ENCODE measurements around the gene NFASC. TPM values are rescaled to one million over a fixed set of nuclear protein-coding genes. Genes with fewer than 3 reads are reported as not detected.

NFASC gene
- total RNA-seq, 1 experiment from 2014 or later: not detected

GRCh38 chr1:205041998-205042910, 171.6 kb downstream of the NFASC start:
- peaks cover 99% of the 10 kb centered on the region for H3K27me3 Mint-ChIP-seq (ENCODE audit: unreplicated experiment)
- CTCF ChIA-PET: no interaction called here

GRCh38 chr1:205042911-205043806, 172.5 kb downstream of the NFASC start, which contains the start of gene CNTN2:
Gene CNTN2 (plus strand): TSS chr1:205043212. CDS start chr1:205053186, 9,974 bp downstream.
- TF ChIP-seq CTCF (IDR thresholded peaks at IDR 0.05; ENCODE audit: unreplicated experiment): no peak
- intact Hi-C loops (cut with micrococcal nuclease; ENCODE audit: unreplicated experiment): no loop called here
- no peaks in the 10 kb centered on the region for H3K36me3 Mint-ChIP-seq (ENCODE audit: insufficient read depth, unreplicated experiment)

More at GRCh38 chr1:205041998-205042910, 171.6 kb downstream of the NFASC start:
- Mint-ChIP-seq H3K9me3 (ENCODE audit: low read depth, unreplicated experiment) (no peaks in the 10 kb centered on the region), H3K4me1 (ENCODE audit: low read depth, unreplicated experiment) (no peaks in the 10 kb centered on the region), H3K4me3 (ENCODE audit: low read depth, unreplicated experiment) (no peak overlapping the region), H3K27ac (ENCODE audit: unreplicated experiment) (no peak overlapping the region), H3K36me3 (ENCODE audit: insufficient read depth, unreplicated experiment) (no peaks in the 10 kb centered on the region)
- no TSS peak for BruUV-seq (replicated peaks)
- DNase-seq: no peak
- intact Hi-C loops (cut with micrococcal nuclease; ENCODE audit: unreplicated experiment): no loop called here
- no peak for TF ChIP-seq CTCF (IDR thresholded peaks at IDR 0.05; ENCODE audit: unreplicated experiment)

GRCh38 chr1:205043866-205044265, 173.2 kb downstream of the NFASC start:
- no TSS peak for BruUV-seq (replicated peaks)
- Mint-ChIP-seq H3K4me3 (ENCODE audit: low read depth, unreplicated experiment) (no peak overlapping the region), H3K36me3 (ENCODE audit: insufficient read depth, unreplicated experiment) (no peaks in the 10 kb centered on the region), H3K27me3 (ENCODE audit: unreplicated experiment) (peaks cover 99% of the 10 kb centered on the region), H3K4me1 (ENCODE audit: low read depth, unreplicated experiment) (no peaks in the 10 kb centered on the region), H3K9me3 (ENCODE audit: low read depth, unreplicated experiment) (no peaks in the 10 kb centered on the region), H3K27ac (ENCODE audit: unreplicated experiment) (no peak overlapping the region)
- DNase-seq: no peak
- intact Hi-C loops (cut with micrococcal nuclease; ENCODE audit: unreplicated experiment): no loop called here
- no peak for TF ChIP-seq CTCF (IDR thresholded peaks at IDR 0.05; ENCODE audit: unreplicated experiment)
- CTCF ChIA-PET: interaction anchor here (0.6 kb wide), 1 partner anchor 212 kb away, joined by 4 read pairs; no protein-coding TSS in a partner anchor

More at GRCh38 chr1:205042911-205043806, 172.5 kb downstream of the NFASC start, which contains the start of gene CNTN2:
- no peak within 1 kb of the TSS for H3K4me3 Mint-ChIP-seq (ENCODE audit: low read depth, unreplicated experiment)
- H3K27me3 Mint-ChIP-seq (ENCODE audit: unreplicated experiment): peaks cover 99% of the 10 kb centered on the region
- no TSS peak for BruUV-seq (replicated peaks)
- H3K9me3 Mint-ChIP-seq (ENCODE audit: low read depth, unreplicated experiment): no peaks in the 10 kb centered on the region
- no peak within 1 kb of the TSS for H3K27ac Mint-ChIP-seq (ENCODE audit: unreplicated experiment)
- no peaks in the 10 kb centered on the region for H3K4me1 Mint-ChIP-seq (ENCODE audit: low read depth, unreplicated experiment)
- CTCF ChIA-PET: no interaction called here
- DNase-seq: peak; percentile 10

GRCh38 chr1:205044741-205045140, 174.1 kb downstream of the NFASC start:
- no peaks in the 10 kb centered on the region for H3K4me1 Mint-ChIP-seq (ENCODE audit: low read depth, unreplicated experiment)
- H3K4me3 Mint-ChIP-seq (ENCODE audit: low read depth, unreplicated experiment): no peak overlapping the region
- H3K27me3 Mint-ChIP-seq (ENCODE audit: unreplicated experiment): peaks cover 99% of the 10 kb centered on the region
- no peak for TF ChIP-seq CTCF (IDR thresholded peaks at IDR 0.05; ENCODE audit: unreplicated experiment)
- H3K27ac Mint-ChIP-seq (ENCODE audit: unreplicated experiment): no peak overlapping the region
- CTCF ChIA-PET: no interaction called here
- intact Hi-C loops (cut with micrococcal nuclease; ENCODE audit: unreplicated experiment): no loop called here
- DNase-seq: no peak
- BruUV-seq (replicated peaks): no TSS peak
- H3K36me3 Mint-ChIP-seq (ENCODE audit: insufficient read depth, unreplicated experiment): no peaks in the 10 kb centered on the region
- no peaks in the 10 kb centered on the region for H3K9me3 Mint-ChIP-seq (ENCODE audit: low read depth, unreplicated experiment)

All from Calu3 (cell line).